ENCODE results near the gene INPP5A.
"Not testable (repeated sequence)": the region's sequence is repeated elsewhere in the genome, so short reads cannot be mapped to it uniquely, and the experiment has no call there.

INPP5A gene

DNA sequence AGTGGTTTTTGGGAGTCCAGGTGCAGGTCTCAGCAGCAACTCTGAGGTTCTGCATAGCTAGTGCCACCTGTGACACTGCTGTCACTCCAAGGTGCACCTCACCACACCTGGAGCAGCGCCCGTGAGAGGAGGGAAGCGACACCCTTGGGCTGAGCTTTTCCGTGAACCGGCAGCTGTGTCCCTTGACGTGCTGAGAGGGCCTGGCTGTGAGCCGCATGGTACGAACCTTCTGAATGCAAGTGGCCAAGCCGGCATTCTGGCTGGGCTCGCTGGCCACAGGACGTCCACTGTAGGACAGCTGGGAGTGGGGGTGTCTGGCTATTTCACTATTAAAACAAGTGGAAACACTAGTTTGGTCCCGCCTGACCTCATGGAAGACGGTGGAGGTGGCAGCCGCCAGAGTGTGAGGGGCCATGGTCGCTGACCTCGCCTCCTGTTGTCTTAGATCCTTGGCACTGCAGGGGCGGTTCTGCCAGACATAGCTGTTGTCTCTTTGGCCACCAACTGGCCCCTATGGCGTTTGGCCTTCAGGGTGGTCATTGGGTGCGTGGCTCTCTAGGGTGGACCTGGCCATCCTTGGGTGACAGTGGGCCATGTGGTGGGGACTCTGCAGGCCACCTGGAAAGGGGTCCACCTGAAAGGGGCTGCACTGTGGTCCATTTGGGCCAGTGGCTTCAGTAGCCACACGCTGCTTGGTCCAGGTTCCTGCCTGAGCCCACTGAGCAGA lies 12.9 kb downstream of the INPP5A start:
- DNase-seq: no peak

- no peak for DNase-seq
These were observed 13.7 kb downstream of the INPP5A start for GRCh38 chr10:132551093-132551807.

- no peak for DNase-seq
These were observed 14.2 kb downstream of the INPP5A start for GRCh38 chr10:132551808-132552130.

GRCh38 chr10:132552635-132553034 lies 15.0 kb downstream of the INPP5A start:
- DNase-seq: not testable (repeated sequence)

DNA sequence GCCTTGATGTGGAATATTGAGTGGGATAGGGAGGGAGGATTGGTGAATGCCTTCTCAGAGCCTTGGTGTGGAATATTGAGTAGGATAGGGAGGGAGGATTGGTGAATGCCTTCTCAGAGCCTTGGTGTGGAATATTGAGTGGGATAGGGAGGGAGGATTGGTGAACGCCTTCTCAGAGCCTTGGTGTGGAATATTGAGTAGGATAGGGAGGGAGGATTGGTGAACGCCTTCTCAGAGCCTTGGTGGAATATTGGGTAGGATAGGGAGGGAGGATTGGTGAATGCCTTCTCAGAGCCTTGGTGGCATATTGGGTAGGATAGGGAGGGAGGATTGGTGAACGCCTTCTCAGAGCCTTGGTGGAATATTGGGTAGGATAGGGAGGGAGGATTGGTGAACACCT lies 16.0 kb downstream of the INPP5A start:
- not testable (repeated sequence) for DNase-seq

DNA sequence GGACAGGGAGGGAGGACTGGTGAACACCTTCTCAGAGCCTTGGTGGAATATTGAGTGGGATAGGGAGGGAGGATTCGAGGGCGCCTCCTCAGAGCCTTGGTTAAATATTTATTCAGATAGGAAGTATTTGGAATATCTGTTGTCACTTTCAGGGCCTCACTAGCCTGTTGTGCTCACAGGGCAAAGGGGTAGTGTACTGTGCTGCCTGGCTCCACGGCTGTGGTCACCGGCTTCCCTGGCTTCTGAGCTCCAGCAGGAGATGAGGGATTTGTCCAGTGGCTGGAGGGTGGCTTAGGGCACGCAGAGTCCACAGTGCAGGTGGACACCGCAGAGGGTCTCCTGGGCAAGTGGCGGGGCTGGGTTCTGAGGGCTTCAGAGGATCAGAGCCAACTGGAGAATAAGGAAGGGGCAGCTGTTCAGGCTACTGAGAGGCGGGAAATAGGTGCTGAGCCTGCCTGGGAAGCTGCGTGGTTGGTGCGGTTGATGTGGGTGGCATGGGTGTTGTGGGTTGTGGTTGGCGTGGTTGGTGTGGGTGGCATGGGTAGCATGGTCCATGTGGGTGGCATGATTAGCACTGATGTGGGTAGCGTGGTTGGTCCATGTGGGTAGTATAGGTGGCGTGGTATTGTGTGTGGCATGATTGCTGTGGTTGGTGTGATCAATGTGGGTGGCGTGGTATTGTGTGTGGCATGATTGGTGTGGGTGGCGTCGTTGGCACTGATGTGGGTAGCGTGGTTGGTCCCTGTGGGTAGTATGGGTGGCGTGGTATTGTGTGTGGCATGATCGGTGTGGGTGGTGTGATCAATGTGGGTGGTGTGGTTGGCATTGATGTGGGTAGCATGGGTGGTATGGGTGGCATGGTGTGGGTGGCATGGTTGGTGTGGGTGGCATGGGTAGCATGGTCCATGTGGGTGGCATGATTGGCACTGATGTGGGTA lies 16.7 kb downstream of the INPP5A start:
- DNase-seq: no peak

DNA sequence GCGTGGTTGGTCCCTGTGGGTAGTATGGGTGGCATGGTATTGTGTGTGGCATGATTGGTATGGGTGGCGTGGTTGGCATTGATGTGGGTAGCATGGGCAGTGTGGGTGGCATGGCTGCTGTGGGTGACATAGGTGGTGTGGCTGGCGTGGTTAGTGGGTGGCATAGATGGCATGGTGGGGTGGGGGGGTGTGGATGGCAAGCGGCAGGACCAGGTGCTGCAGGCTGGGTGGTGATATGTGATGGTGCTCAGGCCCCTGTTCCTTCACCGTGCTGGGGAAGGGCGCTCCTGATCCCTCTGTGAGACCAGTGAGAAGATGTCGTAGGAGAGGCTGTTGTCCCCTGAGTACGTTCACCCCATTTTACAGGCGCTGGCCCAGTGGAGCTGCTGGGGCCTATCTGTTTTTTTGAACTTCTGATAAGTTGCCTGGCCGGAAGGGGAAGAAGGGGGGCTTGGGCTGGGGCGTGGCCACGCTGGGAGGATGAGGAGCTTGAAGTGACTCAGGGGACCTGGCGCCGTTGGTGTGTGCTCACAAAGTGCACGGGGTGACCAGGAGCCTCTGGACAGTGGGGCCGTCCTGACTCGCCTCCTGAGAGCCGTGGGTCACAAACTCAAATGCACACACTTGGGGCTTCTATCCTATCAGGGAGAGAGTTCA lies 17.5 kb downstream of the INPP5A start:
- no peak for DNase-seq

- no peak for DNase-seq
These were observed 18.3 kb downstream of the INPP5A start for GRCh38 chr10:132555648-132556575.

GRCh38 chr10:132556994-132557441 lies 19.4 kb downstream of the INPP5A start:
- no peak for DNase-seq

DNA sequence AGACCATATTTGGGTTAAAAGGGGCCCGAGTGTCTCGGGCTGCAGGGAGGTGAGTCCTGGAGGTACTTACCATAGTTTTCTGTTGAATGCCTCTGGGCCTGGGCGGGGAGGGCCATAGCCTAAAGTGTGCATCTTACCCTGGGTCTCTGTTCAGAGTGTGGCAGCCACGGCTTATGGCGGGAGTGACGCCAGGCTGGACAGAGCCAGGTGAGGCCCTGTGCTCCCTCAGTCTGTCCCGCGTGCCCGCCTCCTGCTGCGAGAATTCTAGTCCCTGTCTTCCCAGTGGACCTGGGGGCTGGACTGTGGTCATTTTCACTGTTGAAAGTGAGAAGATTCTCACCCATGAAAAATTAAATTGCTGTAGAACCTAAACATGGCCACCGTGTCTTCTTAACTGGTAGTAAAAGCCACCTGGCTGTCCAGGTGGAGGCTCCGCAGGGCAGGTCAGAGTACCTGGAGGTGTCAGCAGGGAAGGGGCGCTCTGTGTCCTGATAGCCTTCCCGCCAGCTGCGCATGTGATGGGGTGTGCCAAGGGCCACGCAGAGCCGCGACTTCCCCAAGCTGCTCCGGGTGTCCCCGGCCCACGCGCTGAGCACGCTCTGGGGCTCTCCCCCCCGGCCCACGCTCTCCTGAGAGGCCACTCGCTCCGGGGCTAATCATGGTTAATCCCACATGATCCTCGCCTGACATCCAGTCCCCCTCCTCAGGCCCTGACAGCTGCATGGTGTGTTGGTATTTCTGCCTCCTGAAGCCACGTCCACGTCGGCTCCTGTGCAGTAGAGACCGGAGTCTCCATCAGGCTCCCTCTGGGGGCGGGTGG lies 20.3 kb downstream of the INPP5A start:
- DNase-seq: no peak

DNA sequence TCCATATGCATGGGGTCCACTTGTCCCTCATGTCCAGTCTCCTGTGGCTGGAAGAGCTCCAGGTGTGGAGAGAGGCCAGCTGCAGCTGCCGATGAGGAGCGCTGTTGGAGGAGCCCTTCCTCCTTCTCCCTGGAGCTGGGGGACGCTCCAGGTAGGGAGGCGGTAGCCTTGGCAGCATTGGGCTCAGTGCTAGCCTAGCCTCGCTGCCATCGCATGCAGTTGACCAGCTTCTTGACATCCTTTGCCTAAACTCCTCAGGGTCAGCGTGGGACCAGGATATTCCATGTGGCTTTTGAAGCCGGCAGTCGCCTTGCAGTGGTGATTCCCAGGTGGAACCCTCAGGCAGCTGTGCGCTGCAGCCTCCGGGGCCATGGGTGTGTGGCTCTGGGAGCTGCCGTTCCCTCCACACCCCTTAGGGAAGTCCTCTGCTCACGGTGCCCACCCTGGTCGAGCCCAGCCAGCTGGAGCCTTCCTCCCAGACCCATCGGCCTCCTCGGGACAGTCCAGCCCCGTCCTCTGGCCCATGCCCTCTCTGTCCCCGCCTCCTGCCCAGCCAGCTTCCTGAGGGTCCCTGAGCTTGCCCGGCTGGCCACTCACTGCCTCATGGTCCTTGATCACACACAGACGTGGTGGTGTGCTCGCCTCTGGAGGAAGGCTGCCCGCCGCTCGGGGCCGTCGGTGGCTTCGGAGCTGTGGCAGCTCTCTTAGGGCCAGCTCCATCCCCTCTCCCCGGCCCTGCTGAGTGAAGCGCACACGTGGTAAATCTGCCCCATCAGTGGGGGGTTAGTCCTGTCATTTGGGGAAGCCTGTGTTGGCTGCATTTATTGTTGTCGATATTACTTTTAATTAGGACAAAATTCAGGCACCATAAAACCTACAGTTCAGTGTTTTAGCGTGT lies 21.2 kb downstream of the INPP5A start:
- DNase-seq: no peak

DNA sequence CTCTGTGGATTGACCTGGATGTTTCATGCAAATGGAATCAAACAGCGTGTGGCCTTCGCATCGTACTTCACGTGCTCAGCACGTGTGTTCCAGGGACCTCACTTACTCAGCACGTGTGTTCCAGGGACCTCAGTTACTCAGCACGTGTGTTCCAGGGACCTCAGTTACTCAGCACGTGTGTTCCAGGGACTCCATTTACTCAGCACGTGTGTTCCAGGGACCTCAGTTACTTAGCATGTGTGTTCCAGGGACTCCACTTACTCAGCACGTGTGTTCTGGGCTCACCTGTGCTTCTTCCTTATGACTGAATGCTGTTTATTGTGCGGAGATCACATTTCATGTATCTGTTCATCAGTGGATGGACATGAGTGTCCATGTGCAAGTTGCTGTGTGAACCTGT lies 22.0 kb downstream of the INPP5A start:
- no peak for DNase-seq

DNA sequence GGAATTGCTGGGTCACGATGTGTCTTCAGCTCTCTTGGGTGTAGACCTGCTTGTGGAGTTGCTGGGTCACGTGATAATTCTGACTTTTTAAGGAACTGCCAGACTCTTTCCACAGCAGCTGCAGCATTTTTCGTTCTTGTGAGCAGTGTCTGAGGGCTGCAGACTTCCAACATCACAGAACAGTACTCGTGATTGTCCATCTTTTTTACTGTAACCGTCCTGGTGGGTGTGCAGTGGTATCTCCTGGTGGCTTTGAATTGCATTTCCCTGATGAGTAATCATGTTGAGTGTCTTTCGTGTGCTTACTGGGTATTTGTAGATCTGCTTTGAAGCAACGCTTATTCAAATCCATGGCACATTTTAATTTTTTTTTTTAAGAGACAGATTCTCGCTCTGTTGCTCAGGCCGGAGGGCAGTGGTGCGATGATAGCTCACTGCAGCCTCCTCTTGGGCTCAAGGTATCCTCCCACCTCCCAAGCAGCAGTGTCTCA lies 22.7 kb downstream of the INPP5A start:
- no peak for DNase-seq

DNA sequence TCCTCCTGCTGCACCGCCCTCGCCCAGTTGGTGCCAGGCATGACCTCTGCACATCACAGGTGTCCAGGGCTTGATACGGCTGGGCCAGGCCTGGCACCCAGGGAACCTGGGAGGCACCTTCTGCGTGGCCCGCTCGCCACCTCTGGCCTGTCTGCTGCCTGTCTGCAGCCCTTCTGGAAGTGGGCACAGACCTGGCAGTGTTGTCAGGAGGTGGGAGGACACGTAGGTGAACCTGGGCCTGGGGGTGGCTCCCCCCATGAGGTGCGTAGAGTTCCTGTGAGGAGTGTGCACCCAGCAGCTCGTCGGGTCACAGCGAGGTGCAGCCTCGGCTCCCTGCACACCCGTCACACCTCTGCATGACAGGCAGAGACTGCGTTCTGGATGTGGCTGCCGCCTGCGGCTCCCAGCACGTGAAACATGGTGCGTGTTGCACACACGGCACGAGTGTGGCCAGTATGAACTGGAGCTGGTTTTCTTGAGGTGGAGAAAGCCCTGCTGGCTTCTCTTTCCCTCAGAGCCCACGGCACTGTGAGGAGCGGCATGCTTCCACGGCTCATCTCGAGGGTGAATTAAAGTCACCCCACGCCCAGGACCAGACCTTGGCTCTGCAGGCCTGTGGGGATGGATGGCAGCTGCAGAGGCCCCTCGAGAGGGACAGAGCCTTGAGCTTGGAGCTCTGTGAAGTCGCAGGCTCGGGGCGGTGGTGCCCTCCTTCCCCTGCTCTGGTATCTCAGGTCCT lies 24.8 kb downstream of the INPP5A start:
- DNase-seq: no peak

DNA sequence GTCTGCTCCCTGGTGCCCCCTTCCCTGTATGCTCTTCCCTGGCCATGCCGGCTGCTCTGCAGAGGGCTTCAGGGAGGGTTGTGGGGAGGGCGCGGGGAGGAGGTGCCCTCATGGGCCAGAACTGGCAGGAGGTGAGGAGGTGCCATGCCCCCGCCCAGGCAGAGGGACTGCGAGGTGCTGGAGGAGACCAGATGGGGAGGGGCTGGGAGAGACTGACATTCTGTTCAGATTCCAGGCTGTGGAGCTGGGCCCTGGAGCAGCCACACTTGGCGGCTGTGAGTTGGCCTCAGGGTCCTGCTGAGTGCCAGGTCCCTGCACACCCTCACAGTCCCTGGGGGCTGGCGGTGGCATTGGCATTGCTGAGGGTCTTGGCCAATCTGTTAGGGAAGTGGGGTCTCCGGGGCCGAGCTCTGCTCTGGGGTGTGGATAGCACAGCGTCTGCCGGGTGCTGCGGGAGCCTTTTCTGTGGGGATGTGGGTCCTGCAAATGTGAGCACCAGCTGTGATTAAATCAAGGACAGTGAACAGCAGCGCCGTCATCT lies 25.4 kb downstream of the INPP5A start:
- DNase-seq: no peak

DNA sequence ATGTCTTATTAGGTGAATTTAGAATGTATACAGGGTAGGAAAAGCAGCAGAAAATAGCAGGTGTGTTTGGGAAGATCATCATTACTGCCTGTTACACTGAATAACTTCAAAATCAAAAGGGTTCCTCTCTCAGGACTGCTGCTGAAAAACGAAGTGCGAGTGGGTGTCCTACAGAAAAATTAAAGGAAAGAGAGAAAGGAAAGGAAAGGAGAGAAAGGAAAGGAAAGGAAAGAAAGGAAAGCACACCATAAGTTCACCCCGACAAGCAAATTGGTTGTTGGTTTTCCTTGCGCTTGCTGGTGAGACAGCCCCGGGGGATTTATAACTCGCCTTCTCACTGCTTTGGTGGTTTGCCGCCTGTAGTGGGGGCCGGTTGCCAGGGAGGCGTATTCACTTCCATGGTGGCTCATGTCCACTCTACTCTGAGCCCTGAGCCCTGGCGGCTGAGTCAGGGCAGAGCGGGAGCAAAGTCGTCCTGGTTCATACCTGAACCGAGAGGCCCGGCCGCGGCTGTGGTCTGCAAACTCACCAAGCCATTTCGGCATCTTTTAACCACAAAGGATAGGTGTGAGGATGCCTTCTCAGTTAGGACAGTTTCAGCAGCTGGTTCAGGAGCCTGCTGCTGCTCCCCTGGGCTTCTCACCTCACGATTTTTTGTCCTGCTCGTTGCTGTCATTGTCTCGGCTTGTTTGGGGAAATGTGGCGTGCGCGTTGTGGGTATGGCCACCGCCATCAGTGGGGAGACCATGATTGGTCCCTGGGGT lies 26.1 kb downstream of the INPP5A start:
- no peak for DNase-seq

- no peak for DNase-seq
These were observed 26.6 kb downstream of the INPP5A start for GRCh38 chr10:132564249-132564605.

- no peak for DNase-seq
These were observed 27.1 kb downstream of the INPP5A start for GRCh38 chr10:132564690-132565089.
